Hindlimb muscle (tissue), 1 donor: ENCODE results near the gene DACH1. TPM values are rescaled to one million over a fixed set of nuclear protein-coding genes. Genes with fewer than 3 reads are reported as not detected.

Experiments
- DNase-seq: peaks from one replicate; pipeline ENCODE4 v3.0.0-alpha.2; 2013
- polyA plus RNA-seq: library from polyadenylated mRNA; unstranded; fragments of 120-200 nt; gene quantifications from one replicate; pipeline ENCODE4 v1.2.1, GENCODE V29; 2013; ENCODE audit not compliant: insufficient read length

The DACH1 gene
- polyA plus RNA-seq, 1 donor, result 13.9 TPM

- no peak for DNase-seq
Observed at GRCh38 chr13:71773531-71773930, 93.5 kb downstream of the DACH1 start.

- DNase-seq, result no peak
Observed at GRCh38 chr13:71772361-71772760, 94.6 kb downstream of the DACH1 start.

- DNase-seq, result no peak
Observed at GRCh38 chr13:71771144-71771543, 95.9 kb downstream of the DACH1 start.

GRCh38 chr13:71770710-71771109, 96.3 kb downstream of the DACH1 start:
- DNase-seq, result no peak

GRCh38 chr13:71768881-71769280, 98.1 kb downstream of the DACH1 start:
- peak; percentile 7 for DNase-seq

- no peak for DNase-seq
Observed at GRCh38 chr13:71759651-71760511, 107.1 kb downstream of the DACH1 start.

GRCh38 chr13:71758828-71759227, 108.2 kb downstream of the DACH1 start:
- no peak for DNase-seq

- no peak for DNase-seq
Observed at GRCh38 chr13:71754407-71754974, 112.5 kb downstream of the DACH1 start.

- no peak for DNase-seq
Observed at GRCh38 chr13:71752775-71753513, 114.1 kb downstream of the DACH1 start.

- DNase-seq, result no peak
Observed at GRCh38 chr13:71751073-71751472, 115.9 kb downstream of the DACH1 start.

GRCh38 chr13:71730267-71730666, 136.7 kb downstream of the DACH1 start:
- DNase-seq, result no peak

GRCh38 chr13:71729441-71729840, 137.6 kb downstream of the DACH1 start:
- DNase-seq, result no peak

- DNase-seq, result no peak
Observed at GRCh38 chr13:71727662-71728061, 139.3 kb downstream of the DACH1 start.

- no peak for DNase-seq
Observed at GRCh38 chr13:71727042-71727441, 140.0 kb downstream of the DACH1 start.

- DNase-seq, result no peak
Observed at GRCh38 chr13:71722206-71722605, 144.8 kb downstream of the DACH1 start.

GRCh38 chr13:71721104-71721503, 145.9 kb downstream of the DACH1 start:
- DNase-seq, result no peak

GRCh38 chr13:71718931-71719330, 148.1 kb downstream of the DACH1 start:
- no peak for DNase-seq

- DNase-seq, result no peak
Observed at GRCh38 chr13:71714802-71715375, 152.1 kb downstream of the DACH1 start.

- DNase-seq, result peak; percentile 16
Observed at GRCh38 chr13:71712988-71713653, 153.9 kb downstream of the DACH1 start.

GRCh38 chr13:71704656-71705055, 162.3 kb downstream of the DACH1 start:
- DNase-seq, result no peak

- no peak for DNase-seq
Observed at GRCh38 chr13:71703138-71703537, 163.9 kb downstream of the DACH1 start.

- DNase-seq, result no peak
Observed at GRCh38 chr13:71702253-71702652, 164.8 kb downstream of the DACH1 start.

GRCh38 chr13:71701741-71702140, 165.3 kb downstream of the DACH1 start:
- DNase-seq, result no peak
